HEK293 (cell line): ENCODE results near the gene COL25A1.

Source experiments
- CTCF ChIA-PET: fragments of 350-600 bp; formaldehyde crosslinking; extraction: SDS; loops from one replicate; lab custom pipeline; 2021; ENCODE audit warnings: antibody characterized with exemption; lab: Yijun Ruan, JAX
- POLR2A ChIA-PET: fragments of 300-600 bp; formaldehyde crosslinking; extraction: SDS; loops from one replicate; lab custom pipeline; 2020; ENCODE audit warnings: antibody characterized with exemption, inconsistent platforms; lab: Yijun Ruan, JAX
- H3K27ac ChIP-seq: fragments of 200-500 bp; sonication (Bioruptor generic); 2 replicates; pipeline ENCODE4 v1.5.1; 2014; ENCODE audit warnings: low read depth, low read length, control low read depth, inconsistent platforms; ENCODE audit errors: extremely low read depth
- H3K36me3 ChIP-seq, 2 experiments: fragments of 200-500 bp in 1 of 2; sonication (Bioruptor generic) in 1 of 2; 1 replicate in 1 of 2; 2 replicates in 1 of 2; pipeline ENCODE4 v1.5.1; 2014 to 2017; ENCODE audit warnings: inconsistent platforms in 2 of 2, low read length in 2 of 2; ENCODE audit not compliant: control insufficient read depth in 2 of 2, insufficient read depth in 1 of 2
- H3K4me1 ChIP-seq: fragments of 200-500 bp; sonication (Bioruptor generic); 2 replicates; pipeline ENCODE4 v1.5.1; 2014; ENCODE audit warnings: mild to moderate bottlenecking, low read length, inconsistent platforms; ENCODE audit not compliant: control insufficient read depth, insufficient read depth
- H3K4me3 ChIP-seq: 2 replicates; pipeline ENCODE4 v1.5.1; 2011; ENCODE audit warnings: low read depth, mild to moderate bottlenecking, control low read depth, low read length, moderate library complexity
- H3K9me3 ChIP-seq: fragments of 200-500 bp; sonication (Bioruptor generic); 2 replicates; pipeline ENCODE4 v1.5.1; 2014; ENCODE audit warnings: low read depth, low read length, inconsistent platforms; ENCODE audit not compliant: control insufficient read depth, insufficient read depth
- GLIS1 ChIP-seq: fragments of 450-650 bp; formaldehyde crosslinking; IDR thresholded peaks from 2 replicates; pipeline ENCODE4 v1.5.1; 2016; ENCODE audit warnings: missing biosample characterization, missing genetic modification characterization
- KLF9 ChIP-seq: fragments of 450-650 bp; formaldehyde crosslinking; IDR thresholded peaks from 2 replicates; pipeline ENCODE4 v1.5.1; 2016; ENCODE audit warnings: missing biosample characterization, missing genetic modification characterization, low read depth
- MEIS1 ChIP-seq: sonication (generic); formaldehyde crosslinking; IDR thresholded peaks from 2 replicates; pipeline ENCODE4 v1.8.1; 2022; ENCODE audit warnings: missing genetic modification reagents, mild to moderate bottlenecking, borderline replicate concordance
- PRDM4 ChIP-seq: fragments of 450-650 bp; formaldehyde crosslinking; IDR thresholded peaks from 2 replicates; pipeline ENCODE4 v1.5.1; 2017; ENCODE audit warnings: missing biosample characterization, missing genetic modification characterization
- SP2 ChIP-seq: fragments of 450-650 bp; formaldehyde crosslinking; IDR thresholded peaks from 2 replicates; pipeline ENCODE4 v1.5.1; 2016; ENCODE audit warnings: missing biosample characterization, missing genetic modification characterization
- SP3 ChIP-seq: fragments of 450-650 bp; formaldehyde crosslinking; IDR thresholded peaks from 2 replicates; pipeline ENCODE4 v1.5.1; 2016; ENCODE audit warnings: missing biosample characterization, missing genetic modification characterization
- ZBTB49 ChIP-seq: fragments of 450-650 bp; formaldehyde crosslinking; IDR thresholded peaks from 2 replicates; pipeline ENCODE4 v1.5.1; 2016; ENCODE audit warnings: missing biosample characterization, missing genetic modification characterization, low read depth
- ZNF114 ChIP-seq: fragments of 450-650 bp; formaldehyde crosslinking; IDR thresholded peaks from 2 replicates; pipeline ENCODE4 v1.5.0; 2017; ENCODE audit warnings: missing biosample characterization, missing genetic modification characterization
- ZNF2 ChIP-seq: fragments of 450-650 bp; formaldehyde crosslinking; IDR thresholded peaks from 2 replicates; pipeline ENCODE4 v1.5.1; 2016; ENCODE audit warnings: missing biosample characterization, missing genetic modification characterization
- ZNF266 ChIP-seq: fragments of 450-650 bp; formaldehyde crosslinking; IDR thresholded peaks from 2 replicates; pipeline ENCODE4 v1.5.1; 2016; ENCODE audit warnings: missing biosample characterization, missing genetic modification characterization, low read depth
- ZNF292 ChIP-seq: fragments of 450-650 bp; formaldehyde crosslinking; IDR thresholded peaks from 2 replicates; pipeline ENCODE4 v1.5.1; 2016; ENCODE audit warnings: low read depth, missing biosample characterization, missing genetic modification characterization, borderline replicate concordance
- ZNF354C ChIP-seq: fragments of 450-650 bp; formaldehyde crosslinking; IDR thresholded peaks from 2 replicates; pipeline ENCODE4 v1.5.1; 2016; ENCODE audit warnings: missing biosample characterization, missing genetic modification characterization, low read depth, borderline replicate concordance
- ZNF473 ChIP-seq: fragments of 450-650 bp; formaldehyde crosslinking; IDR thresholded peaks from 2 replicates; pipeline ENCODE4 v1.5.1; 2017; ENCODE audit warnings: missing biosample characterization, missing genetic modification characterization
- ZNF501 ChIP-seq: fragments of 450-650 bp; formaldehyde crosslinking; IDR thresholded peaks from 2 replicates; pipeline ENCODE4 v1.5.1; 2016; ENCODE audit warnings: missing biosample characterization, missing genetic modification characterization
- ZNF561 ChIP-seq: fragments of 450-650 bp; IDR thresholded peaks from 2 replicates; pipeline ENCODE4 v1.5.1; 2018; ENCODE audit warnings: missing biosample characterization, missing genetic modification characterization, borderline replicate concordance
- ZNF830 ChIP-seq: fragments of 450-650 bp; IDR thresholded peaks from 2 replicates; pipeline ENCODE4 v1.5.0; 2018; ENCODE audit warnings: missing biosample characterization, missing genetic modification characterization, low read depth, mild to moderate bottlenecking, moderate library complexity
- ZSCAN30 ChIP-seq: fragments of 450-650 bp; IDR thresholded peaks from 2 replicates; pipeline ENCODE4 v1.5.1; 2018; ENCODE audit warnings: missing biosample characterization, mild to moderate bottlenecking, missing genetic modification characterization, moderate library complexity
- TF ChIP-seq, protein P1 (sequence below): fragments of 450-650 bp; formaldehyde crosslinking; IDR thresholded peaks from 2 replicates; pipeline ENCODE4 v1.5.1; 2016; ENCODE audit warnings: missing biosample characterization, missing genetic modification characterization
- TF ChIP-seq, protein P2 (sequence below): fragments of 450-650 bp; formaldehyde crosslinking; IDR thresholded peaks from 2 replicates; pipeline ENCODE4 v1.5.1; 2017; ENCODE audit warnings: missing biosample characterization, missing genetic modification characterization
- TF ChIP-seq, protein P3 (sequence below): fragments of 450-650 bp; formaldehyde crosslinking; conservative IDR thresholded peaks from 2 replicates; pipeline ENCODE4 v1.5.1; 2016; ENCODE audit warnings: low read depth, missing biosample characterization, missing genetic modification characterization
- TF ChIP-seq, protein P4 (sequence below): fragments of 450-650 bp; formaldehyde crosslinking; IDR thresholded peaks from 2 replicates; pipeline ENCODE4 v1.5.1; 2016; ENCODE audit warnings: missing biosample characterization, missing genetic modification characterization

COL25A1 gene

GRCh38 chr4:109302361-109303139 is at the start of gene COL25A1:
Gene COL25A1, minus strand, starts transcription at chr4:109302658.
- Histone ChIP-seq H3K36me3 (peaks cover 0 to 3% of the 10 kb centered on the region in 2 experiments; a peak in 1 of 3 replicates), H3K4me3 (peak within 1 kb of the TSS; percentile 50), H3K27ac (peak within 1 kb of the TSS; percentile 86), H3K9me3 (no peaks in the 10 kb centered on the region), H3K4me1 (peaks cover 2% of the 10 kb centered on the region; the same call in 1 of the 2 replicates)
- ChIA-PET POLR2A (interaction anchor here (0.7 kb wide), 1 partner anchor 95 kb away, joined by 3 read pairs; no protein-coding TSS in a partner anchor), CTCF (no interaction called here)
- TF ChIP-seq ZBTB49 (tag by site-specific recombination), result no peak
- no peak for TF ChIP-seq ZNF473 (tag by site-specific recombination)
- TF ChIP-seq ZNF266 (tag by site-specific recombination), result no peak
- no peak for TF ChIP-seq KLF9 (tag by site-specific recombination)
- no peak for TF ChIP-seq ZNF354C (tag by site-specific recombination)
- TF ChIP-seq, protein P1, sequence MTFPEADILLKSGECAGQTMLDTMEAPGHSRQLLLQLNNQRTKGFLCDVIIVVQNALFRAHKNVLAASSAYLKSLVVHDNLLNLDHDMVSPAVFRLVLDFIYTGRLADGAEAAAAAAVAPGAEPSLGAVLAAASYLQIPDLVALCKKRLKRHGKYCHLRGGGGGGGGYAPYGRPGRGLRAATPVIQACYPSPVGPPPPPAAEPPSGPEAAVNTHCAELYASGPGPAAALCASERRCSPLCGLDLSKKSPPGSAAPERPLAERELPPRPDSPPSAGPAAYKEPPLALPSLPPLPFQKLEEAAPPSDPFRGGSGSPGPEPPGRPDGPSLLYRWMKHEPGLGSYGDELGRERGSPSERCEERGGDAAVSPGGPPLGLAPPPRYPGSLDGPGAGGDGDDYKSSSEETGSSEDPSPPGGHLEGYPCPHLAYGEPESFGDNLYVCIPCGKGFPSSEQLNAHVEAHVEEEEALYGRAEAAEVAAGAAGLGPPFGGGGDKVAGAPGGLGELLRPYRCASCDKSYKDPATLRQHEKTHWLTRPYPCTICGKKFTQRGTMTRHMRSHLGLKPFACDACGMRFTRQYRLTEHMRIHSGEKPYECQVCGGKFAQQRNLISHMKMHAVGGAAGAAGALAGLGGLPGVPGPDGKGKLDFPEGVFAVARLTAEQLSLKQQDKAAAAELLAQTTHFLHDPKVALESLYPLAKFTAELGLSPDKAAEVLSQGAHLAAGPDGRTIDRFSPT (tag by site-specific recombination), result no peak; the same call in 1 of the 2 replicates
- TF ChIP-seq, protein P2, sequence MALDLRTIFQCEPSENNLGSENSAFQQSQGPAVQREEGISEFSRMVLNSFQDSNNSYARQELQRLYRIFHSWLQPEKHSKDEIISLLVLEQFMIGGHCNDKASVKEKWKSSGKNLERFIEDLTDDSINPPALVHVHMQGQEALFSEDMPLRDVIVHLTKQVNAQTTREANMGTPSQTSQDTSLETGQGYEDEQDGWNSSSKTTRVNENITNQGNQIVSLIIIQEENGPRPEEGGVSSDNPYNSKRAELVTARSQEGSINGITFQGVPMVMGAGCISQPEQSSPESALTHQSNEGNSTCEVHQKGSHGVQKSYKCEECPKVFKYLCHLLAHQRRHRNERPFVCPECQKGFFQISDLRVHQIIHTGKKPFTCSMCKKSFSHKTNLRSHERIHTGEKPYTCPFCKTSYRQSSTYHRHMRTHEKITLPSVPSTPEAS (tag by site-specific recombination), result no peak
- TF ChIP-seq ZNF292, result no peak
- no peak for TF ChIP-seq ZNF830 (tag by site-specific recombination)
- TF ChIP-seq, protein P3, sequence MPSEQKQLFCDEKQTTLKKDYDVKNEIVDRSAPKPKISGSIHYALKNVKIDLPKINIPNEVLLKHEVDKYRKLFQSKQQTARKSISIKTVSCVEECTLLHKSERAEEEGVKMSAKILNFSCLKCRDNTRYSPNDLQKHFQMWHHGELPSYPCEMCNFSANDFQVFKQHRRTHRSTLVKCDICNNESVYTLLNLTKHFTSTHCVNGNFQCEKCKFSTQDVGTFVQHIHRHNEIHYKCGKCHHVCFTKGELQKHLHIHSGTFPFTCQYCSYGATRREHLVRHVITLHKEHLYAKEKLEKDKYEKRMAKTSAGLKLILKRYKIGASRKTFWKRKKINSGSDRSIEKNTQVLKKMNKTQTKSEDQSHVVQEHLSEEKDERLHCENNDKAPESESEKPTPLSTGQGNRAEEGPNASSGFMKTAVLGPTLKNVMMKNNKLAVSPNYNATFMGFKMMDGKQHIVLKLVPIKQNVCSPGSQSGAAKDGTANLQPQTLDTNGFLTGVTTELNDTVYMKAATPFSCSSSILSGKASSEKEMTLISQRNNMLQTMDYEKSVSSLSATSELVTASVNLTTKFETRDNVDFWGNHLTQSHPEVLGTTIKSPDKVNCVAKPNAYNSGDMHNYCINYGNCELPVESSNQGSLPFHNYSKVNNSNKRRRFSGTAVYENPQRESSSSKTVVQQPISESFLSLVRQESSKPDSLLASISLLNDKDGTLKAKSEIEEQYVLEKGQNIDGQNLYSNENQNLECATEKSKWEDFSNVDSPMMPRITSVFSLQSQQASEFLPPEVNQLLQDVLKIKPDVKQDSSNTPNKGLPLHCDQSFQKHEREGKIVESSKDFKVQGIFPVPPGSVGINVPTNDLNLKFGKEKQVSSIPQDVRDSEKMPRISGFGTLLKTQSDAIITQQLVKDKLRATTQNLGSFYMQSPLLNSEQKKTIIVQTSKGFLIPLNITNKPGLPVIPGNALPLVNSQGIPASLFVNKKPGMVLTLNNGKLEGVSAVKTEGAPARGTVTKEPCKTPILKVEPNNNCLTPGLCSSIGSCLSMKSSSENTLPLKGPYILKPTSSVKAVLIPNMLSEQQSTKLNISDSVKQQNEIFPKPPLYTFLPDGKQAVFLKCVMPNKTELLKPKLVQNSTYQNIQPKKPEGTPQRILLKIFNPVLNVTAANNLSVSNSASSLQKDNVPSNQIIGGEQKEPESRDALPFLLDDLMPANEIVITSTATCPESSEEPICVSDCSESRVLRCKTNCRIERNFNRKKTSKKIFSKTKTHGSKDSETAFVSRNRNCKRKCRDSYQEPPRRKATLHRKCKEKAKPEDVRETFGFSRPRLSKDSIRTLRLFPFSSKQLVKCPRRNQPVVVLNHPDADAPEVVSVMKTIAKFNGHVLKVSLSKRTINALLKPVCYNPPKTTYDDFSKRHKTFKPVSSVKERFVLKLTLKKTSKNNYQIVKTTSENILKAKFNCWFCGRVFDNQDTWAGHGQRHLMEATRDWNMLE (tag by site-specific recombination), result no peak
- no peak for TF ChIP-seq ZNF114 (tag by site-specific recombination)
- peak; percentile 69 for TF ChIP-seq SP2 (tag by site-specific recombination)
- no peak for TF ChIP-seq PRDM4 (tag by site-specific recombination)
- TF ChIP-seq ZSCAN30 (tag by site-specific recombination), result no peak
- TF ChIP-seq MEIS1 (CRISPR knock-in tag), result no peak
- TF ChIP-seq ZNF561 (tag by site-specific recombination), result no peak; the same call in 1 of the 2 replicates
- TF ChIP-seq GLIS1 (tag by site-specific recombination), result peak; percentile 80
- peak; percentile 38 for TF ChIP-seq ZNF2 (tag by site-specific recombination)
- TF ChIP-seq SP3, result peak; percentile 49
- TF ChIP-seq, protein P4, sequence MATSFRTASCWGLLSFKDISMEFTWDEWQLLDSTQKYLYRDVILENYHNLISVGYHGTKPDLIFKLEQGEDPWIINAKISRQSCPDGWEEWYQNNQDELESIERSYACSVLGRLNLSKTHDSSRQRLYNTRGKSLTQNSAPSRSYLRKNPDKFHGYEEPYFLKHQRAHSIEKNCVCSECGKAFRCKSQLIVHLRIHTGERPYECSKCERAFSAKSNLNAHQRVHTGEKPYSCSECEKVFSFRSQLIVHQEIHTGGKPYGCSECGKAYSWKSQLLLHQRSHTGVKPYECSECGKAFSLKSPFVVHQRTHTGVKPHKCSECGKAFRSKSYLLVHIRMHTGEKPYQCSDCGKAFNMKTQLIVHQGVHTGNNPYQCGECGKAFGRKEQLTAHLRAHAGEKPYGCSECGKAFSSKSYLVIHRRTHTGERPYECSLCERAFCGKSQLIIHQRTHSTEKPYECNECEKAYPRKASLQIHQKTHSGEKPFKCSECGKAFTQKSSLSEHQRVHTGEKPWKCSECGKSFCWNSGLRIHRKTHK, result no peak
- TF ChIP-seq ZNF501 (tag by site-specific recombination), result 0 out of 2 replicates have a peak, but pooled peaks have one; percentile 35
